Pulmonary artery endothelial cell (primary cell): ENCODE data around the gene DCHS2. TPM values are rescaled to one million over a fixed set of nuclear protein-coding genes. Genes with fewer than 3 reads are reported as not detected.

Experiments
- DNase-seq: peaks from one replicate; pipeline ENCODE4 v3.0.0-alpha.2; 2011; ENCODE audit warnings: low read depth, low spot score
- total RNA-seq: library from RNA; depleted of rRNA; stranded (reverse); fragments of >200 nt; gene quantifications from 2 replicates; pipeline ENCODE4 v1.2.3, GENCODE V29; 2014

Gene DCHS2
- total RNA-seq, 1 donor from 2014 or later, result 0.07 TPM

DNA sequence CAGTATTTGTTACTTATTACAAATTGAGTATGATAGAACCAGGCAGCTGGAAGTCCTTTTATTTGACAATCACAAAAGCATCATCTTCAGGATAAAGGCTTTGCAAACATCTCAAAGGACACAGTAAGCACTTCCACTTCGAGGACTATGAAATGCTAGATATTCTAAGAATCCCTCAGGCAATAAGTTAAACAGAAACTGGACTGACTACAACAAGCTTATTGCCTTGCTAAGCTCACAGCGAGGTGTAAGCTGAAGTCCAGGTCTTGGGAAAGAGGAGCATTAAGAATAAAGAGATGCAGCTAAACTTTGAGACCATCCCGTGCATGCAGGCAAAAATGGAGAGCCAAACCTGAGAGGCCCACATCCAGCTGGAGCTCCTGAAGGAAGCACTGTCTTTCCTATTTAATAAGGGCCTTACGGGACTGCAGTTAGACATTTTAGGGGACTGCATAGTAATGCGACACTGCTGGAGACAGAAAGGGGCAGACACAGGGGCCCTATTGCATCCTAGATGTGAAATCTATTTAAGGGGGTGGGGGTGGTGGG, 38.7 kb downstream of the DCHS2 start:
- no peak for DNase-seq

DNA sequence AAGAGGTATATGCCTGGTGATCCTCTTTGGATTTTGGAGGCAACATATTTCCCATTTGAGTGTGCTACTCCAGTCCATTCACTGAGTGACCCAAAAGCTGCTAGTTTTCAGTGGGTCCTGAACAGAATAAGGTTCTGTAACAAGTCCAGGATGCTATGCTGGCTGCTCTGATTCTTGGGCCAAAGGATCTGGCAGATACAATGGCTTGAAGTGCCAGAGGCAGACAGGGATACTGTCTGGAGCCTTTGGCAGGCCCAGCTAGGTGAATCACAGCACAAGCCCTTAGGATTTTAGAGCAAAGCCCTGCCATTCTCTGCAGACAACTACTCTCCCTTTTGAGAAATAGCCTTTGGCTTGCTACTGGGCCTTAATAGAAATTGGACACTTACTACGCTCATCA, 40.6 kb downstream of the DCHS2 start:
- no peak for DNase-seq

DNA sequence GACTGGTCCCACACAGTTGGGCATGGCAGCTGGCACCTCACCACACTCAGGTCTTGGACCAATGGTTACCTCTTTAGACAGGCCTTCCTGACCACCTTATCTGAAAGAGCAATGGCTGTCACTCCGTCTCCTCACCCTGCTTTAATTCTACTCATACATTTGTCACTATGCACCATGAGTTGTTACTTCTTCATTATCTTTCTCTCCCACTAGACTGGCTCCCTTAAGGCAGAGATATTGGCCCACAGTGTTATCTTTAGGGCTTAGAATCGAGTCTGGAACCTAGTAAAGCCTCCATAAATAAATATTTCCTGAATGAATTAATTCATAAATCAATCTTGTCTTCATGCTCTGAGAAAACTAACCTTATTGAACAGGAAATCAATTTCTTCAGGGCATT, 46.6 kb downstream of the DCHS2 start:
- DNase-seq, result no peak

DNA sequence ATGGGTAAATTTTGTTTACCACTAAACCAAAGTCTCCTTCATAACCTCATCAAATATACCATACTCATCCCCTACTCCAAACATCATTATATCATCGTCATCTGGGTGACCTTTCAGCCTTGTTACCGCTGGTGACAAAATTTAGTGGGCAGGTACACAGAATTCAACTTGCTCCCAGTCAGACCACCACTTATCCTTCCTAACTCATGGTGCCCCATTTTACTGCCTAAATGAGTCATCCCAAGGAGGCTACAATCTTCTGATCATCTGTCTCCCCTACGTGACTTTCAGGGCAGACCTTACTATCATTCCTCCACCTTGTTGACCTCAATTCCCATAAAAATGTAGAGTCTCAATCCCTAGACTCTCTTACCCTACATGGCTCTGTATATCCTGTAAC, 49.6 kb downstream of the DCHS2 start:
- DNase-seq, result no peak

DNA sequence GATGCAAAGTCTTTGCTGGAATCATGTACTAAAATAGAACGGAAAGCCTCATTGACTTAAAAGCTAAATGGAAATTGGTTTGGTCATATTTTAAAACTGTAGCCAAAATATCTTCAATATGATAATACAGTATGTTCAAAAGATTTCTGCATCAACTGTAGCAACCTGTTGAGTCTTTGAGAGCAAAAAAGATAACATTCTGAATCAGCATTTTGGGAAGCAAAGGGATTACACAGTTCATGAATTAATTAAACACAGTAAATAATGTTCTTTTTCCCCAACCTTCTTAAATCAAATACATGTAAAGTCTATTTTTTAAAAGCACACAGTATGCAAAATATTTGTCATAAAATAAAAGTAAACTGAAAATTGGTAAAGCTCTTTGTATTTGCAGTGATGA, 50.5 kb downstream of the DCHS2 start:
- DNase-seq, result no peak

DNA sequence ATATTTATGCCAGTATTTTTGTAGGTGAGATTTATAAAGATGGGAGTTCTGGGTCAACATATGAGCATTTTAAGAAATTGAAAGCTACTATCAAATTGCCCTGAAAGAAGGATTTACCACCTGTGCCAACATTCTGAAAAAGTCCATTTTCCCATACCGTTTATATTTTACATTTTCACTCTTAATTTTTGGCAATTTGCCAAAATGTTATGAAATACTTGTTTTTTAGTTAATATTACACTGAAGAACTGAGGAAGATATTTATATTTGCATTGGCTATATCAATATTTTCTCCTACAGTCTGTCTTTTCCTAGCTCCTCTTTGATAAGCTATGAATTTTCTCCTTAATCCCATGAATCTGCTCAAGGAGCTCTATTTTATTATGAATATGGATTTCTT, 52.4 kb downstream of the DCHS2 start:
- DNase-seq, result no peak

DNA sequence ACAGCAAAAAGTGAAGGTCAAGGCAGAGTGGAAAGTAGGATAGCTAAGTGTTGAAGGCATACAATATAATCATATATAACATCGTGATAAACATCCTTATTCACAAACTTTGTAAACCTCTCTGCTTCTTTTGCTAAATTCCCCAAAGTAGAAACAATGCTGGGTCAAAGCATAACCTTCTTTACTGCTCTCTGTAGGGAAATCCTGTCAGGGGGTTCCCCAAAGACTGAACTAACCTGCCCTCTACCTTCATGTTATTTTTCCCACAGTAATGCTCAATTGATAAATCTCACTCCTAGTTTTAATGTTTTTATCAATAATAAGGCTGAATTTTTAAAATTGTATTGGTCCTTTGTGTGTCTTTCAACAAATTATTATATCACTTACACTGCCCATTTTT, 55.7 kb downstream of the DCHS2 start:
- no peak for DNase-seq

DNA sequence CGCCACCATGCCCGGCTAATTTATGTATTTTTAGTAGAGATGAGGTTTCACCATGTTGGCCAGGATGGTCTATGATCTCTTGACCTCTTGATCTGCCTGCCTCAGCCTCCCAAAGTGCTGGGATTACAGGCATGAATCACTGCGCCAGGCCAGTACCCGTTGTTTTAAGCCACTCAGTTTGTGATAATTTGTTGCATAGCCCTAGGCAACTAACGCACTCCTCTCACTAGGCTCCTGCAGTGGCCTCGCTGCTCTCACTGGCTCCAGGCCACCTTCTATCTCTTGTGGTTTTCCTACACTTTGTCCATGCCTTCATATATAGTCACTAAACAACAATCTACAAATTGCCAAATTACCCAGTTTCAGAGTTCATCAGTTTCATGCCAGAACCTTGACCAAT, 58.1 kb downstream of the DCHS2 start:
- DNase-seq, result no peak

DNA sequence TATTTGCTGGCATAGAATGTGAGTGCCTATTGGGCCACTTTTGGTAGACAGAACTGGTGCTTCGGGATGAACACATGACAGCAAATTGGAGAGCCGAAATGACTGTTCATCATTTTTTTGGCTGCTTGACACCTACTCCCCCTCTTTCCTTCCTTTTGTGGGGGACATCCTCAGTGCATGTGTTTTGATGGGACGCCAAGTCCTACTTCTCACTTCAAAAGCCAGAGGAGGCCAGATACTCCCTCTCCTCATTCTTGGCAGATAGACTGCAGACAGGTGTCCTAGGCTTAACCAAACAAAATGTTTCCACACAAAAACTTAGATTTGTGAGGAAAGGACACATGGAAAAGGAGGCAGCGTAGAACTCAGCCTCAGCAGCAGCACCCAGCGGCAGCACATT, 62.4 kb downstream of the DCHS2 start:
- no peak for DNase-seq

DNA sequence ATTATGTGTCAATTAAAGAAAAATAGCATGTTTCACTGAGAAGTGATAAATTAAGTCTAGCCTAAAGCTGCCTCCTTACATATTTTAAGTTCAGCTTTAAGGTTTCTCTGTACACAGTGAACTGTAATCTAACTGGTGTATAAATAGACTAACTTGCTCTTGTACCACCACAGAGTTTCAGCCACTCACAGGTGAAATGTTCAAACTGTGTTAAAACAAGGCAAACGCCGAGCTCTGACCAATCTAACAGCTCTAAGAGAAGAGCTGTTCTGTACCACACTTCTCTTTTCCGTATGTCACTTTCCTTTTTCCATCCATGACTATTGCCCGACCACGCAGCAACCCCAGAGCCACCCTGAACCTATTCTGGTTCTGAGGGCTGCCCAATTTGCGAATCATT, 64.5 kb downstream of the DCHS2 start:
- no peak for DNase-seq

DNA sequence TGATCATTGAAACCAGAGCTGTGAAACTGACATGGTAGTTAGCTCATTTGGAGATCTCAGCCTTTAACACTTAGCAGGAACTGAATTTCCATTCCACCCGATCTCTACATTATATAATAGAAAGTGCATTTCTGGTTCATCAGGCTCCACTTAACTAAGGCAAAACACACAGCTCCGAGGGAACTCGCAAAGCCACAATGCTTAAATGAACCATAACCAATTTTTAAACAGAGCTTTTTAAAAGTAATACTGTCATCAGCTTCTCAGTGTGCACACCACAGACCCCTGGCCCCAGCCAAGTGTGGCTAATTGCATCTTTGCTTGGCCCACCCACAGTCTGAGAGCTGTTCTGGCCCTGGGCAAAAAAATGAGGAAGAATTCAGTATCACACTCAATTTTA, 66.1 kb downstream of the DCHS2 start:
- no peak for DNase-seq

DNA sequence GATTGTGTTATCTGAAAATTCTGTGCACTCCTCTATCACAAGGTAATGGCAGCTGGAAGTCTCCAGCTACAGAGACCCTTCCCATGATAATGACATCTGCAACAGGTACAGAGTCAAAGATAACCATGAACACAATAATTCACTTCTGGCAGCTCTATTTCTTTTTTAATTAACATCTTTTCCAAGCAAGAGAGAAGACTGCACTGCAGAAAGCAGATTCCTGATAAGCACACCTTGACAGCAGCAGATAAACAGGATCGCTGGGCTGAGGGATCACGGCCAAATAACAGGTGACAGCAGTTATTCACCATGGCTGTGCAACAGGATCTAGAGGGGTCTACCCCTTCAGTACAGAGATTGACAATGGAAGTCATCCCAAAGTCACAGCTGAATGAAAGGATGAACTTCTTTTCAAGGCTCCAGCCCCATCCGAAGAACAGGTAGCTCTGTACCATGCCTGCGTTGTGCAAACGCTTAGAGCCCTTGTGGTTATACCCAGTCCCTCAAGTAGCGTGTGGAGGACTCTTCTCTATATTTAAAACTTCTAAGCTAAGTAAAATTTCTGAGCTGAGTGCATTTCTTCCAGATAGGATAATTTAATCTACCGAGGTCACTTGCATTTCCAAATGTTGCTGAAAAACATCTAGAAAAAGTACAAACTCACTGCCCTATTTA, 66.7 kb downstream of the DCHS2 start:
- no peak for DNase-seq

DNA sequence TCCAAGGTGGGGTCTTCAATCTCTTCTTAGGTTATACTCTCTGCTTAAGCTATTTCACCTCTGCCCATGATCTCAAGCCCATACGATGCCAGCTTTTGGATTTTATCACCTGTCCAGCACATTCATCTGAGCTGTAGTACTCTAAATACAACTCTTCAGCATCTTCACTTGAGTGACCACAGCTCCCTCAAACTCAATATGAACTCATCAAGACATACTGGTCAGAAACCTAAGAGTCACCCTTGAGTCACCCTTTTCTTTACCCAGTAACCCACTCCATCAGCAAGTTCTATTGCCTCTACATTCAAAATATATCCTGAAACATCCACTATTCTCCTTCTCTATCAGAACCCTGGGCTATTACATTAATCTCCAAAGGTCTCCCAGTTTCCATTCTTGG, 69.4 kb downstream of the DCHS2 start:
- no peak for DNase-seq

DNA sequence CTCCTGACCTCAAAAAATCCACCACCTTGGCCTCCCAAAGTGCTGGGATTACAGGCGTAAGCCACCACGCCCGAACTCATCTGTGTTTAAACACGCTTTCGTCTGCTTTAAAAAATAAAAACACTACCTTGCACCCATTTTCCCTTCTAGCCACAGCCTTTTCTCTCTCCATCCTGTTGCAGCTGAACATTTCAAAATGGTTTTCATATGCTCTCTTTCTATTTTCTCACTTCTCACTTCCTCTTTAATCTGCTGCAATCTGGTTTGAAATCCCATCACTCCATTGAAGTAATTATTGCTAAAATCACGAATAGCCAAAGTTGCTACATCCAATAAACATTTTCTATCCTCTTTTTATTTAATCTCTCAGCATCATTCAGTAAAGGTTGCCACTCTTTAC, 70.0 kb downstream of the DCHS2 start:
- DNase-seq, result no peak

DNA sequence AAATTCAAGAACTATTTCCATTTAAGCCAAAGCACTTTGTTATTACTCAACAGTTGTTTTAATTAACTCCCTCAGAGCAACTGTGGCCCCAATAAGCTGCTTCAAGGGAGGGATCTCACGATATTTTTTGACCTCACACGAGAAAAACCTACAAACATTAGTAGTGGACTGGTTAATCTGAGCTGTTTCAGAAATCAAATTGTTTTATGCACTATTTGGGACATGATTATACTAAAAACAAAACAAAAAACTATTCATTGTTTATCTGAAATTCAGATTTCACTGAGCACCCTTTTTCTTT, 74.3 kb downstream of the DCHS2 start:
- no peak for DNase-seq

DNA sequence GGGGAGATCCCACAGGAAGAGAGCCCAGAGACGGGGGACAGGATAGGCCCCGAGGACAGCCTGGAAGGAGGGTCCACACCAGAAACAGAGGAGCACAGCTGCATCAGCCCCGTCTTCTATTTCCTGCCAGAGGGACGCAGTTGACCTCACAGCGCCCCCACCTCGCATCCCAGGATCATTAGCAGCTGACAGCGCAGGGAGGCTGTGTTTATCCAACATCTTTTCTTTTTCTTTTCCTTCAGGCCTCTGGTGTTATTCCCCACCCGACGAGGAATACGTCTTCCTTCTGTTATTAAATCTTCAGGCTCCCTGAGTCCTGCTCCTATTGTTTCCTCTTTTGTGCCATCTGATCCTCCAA, 75.4 kb downstream of the DCHS2 start:
- DNase-seq, result no peak

DNA sequence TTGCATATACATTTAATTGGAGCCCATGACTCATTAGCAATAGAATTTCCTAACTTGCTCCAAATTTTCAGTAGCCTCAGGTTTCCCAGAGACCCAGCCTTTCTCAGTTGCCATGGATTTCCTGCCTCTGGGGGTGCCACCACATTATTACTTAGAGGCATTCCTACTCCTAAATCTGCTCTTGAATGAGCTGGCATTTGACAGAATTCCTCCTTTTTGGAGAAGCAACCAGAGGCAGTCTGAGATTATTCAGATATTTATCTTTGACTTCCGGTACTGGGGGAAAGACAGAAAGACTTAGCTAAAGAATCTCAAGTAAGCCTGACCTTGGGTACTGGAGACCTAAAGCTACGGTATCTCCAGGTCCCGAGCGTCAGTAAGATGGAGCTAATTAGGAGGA, 76.3 kb downstream of the DCHS2 start:
- no peak for DNase-seq

DNA sequence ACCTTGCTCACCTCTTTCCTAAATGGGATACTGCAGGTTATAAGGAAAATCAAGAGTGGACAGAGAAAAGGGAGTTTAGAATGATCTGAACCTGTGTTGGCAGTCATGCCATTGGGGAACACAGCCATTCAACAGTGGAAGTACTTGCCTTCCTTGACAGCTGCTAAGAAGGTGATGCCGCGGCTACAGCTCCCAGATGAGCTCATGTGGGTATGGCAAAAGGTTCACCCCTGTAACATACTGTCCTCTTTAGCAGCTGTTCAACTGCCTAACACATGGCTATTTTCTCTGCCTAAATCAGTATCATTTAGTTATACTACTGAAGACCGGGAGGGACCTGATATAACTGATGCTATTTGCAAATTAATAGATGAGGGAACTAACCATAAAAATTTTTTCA, 76.8 kb downstream of the DCHS2 start:
- DNase-seq, result no peak

DNA sequence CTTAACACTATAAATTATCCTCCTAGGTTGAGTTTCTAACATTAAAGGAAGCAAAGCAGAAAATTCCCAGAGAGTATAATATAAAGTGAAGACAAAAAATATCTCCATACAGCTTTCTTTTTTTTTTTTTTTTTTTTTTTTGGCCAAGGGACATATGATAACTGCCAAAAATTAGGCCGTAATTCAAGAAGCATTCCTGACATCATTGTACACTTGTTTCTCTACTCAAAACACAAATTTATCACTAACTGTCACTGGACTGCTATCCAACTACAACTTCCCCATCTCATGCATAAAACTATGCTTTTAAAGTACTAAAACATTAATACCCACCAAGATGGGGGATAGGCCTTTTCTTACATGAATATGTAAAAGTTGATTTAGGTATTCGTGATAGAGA, 77.2 kb downstream of the DCHS2 start:
- DNase-seq, result no peak

DNA sequence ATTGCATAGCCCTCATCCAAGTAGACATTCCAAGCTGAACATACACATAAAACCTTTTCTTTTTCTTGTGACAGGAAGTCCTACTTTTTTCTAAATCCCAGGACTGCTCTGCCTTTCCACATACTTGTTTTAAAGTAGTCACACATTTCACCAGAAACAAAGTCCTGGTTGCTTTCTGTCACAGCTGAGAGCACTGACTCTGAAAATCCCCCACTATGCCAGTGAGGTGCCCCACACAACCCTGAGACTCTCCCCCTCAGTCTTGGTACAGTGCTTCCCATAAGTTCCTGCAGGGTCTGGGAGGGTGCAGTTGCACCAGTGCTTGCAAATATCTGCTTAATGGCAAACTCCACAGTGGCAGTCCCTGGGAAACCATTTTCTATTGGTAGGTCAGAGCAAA, 84.2 kb downstream of the DCHS2 start:
- no peak for DNase-seq

DNA sequence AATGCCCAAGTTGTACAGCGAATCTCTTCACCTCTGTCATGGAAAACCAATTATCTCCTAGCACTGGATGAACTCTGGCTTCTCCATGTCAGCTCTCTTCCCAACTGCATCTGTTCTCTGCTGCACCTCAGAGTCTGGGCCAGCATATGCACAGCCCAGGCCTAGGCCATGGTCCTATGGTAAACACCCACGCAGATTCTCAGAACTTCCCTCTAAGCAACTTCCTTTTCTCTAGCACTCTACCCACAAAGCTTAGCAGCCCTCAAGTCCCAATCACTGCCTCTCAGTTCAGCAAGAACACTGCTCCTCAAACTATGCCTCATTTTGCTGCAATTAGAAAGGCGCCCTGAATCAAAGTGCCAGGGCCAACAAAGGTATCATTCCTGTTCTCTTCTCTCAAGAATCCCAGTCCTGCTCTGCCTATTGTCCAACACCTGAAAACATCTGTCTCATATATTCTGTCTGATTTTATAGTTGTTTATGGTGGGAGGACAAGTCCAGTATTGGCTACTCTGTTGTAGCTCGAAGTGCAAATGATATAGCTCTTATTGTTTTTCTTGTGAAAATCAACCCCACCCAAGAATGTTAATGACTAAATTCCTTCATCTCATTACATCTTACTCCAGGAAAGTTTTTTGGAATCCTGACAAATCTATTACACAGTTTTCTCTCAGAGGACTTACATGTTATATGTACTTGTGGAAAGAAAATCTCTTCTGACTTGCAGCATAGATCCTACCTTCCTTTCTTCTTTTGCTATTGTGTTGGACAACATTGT, 85.4 kb downstream of the DCHS2 start:
- no peak for DNase-seq

DNA sequence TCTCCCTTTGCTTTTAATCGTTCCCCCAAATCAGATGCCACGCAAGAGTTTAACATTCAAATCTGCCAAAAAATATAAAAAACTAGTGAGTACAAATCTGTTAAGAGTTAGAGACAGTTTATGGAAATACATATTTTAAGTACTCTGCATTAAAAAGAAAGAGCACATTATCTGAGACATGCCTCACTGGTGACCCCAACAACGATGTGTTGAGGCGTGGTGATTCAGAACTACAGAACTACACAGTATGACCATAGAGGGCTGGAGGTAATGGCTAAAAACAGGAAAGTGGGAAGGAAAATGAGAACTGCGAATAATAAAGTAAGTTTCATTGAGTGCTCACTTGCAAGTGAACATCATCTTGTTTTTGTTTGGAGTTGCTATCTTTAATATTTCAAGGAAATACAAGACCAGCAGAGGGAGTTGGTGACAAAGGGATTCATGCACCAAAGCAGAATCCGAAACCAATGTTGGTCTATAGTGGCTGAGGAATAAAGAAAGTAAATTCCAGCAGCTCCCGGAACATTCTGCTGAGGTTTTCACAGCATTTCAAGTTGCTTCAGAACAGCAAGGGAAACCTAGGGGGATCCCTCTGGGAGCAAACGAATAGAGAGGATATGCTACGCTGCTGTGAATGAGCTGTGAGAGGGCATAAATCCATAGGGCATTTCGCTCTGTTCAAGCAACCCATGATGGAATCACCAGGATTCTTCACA, 92.2 kb downstream of the DCHS2 start:
- DNase-seq, result no peak

DNA sequence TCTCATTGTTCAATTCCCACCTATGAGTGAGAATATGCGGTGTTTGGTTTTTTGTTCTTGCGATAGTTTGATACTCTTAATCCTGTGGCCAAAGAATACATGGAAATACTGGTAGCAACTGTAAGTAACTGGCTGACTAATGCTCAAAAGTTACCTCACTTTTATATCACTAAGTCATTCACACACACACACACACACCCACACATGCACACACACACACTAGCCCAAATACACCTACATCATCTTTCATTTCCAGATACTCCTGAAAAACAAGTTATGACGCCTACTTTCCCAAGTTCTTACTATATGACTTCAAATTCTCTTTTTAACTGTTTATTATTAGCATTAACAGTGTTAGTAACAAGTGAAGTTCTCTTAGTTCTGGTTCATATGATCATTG, 101.3 kb downstream of the DCHS2 start:
- DNase-seq, result no peak
